Measurements from ENCODE around the gene LIMS4. TPM values are rescaled to one million over a fixed set of nuclear protein-coding genes. Genes with fewer than 3 reads are reported as not detected.
"Not testable (repeated sequence)": the region's sequence is repeated elsewhere in the genome, so short reads cannot be mapped to it uniquely, and the experiment has no call there.

LIMS4 gene
- total RNA-seq, 4 donors from 2014 or later = 2.6 to 5.6 (median 4.9) TPM

DNA sequence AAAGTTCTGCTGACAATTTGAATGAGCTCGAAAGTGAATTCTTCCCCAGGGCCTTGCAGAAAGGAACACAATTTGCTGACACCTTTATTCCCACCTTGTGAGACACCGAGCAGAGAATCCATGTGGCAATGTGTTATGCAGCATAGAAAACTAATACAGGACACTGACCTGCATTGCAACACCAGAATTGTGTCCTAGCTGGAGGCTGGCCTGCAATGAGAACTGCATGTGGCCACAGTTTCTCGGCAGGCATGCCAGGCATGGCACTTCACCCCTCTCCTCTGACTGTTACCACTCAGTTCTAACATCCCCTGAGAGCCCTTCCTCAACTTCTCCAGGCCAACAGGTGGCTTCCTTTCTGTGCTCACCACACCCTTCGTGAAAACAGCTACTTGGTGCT lies 46.9 kb downstream of the LIMS4 start:
- not testable (repeated sequence) for H3K27ac ChIP-seq, H3K36me3 ChIP-seq, H3K9me3 ChIP-seq, H3K4me1 ChIP-seq, H3K4me3 ChIP-seq, H3K27me3 ChIP-seq, ATAC-seq
- WGBS, 2 donors (ENCODE audit: low coverage in 1 of 2) = 87% methylated on average over 2 of the region's 4 CpGs; no CpG with 5 or more reads in 1 of the 2 donors

DNA sequence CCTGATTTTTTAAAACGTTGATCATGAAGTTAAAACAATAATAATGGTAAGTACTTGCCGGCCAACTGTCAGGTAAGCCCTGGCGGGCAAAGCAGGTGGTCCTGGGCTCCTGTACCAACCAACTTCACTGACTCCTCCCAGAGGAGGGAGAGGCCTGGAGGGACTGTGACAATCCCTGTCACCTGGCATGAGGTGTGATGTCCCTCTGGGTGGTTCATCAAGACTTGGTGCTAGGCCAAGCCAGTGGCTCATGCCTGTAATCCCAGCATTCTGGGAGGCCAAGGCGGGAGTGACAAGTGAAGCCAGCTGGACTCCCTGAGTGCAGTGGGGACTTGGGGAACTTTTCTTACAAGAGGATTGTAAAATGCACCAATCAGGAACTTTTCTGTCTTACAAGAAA lies 48.2 kb downstream of the LIMS4 start:
- not testable (repeated sequence) for H3K36me3 ChIP-seq, H3K27ac ChIP-seq, H3K9me3 ChIP-seq, H3K4me3 ChIP-seq, H3K27me3 ChIP-seq, H3K4me1 ChIP-seq, ATAC-seq
- no CpG with 5 or more reads among the region's 4 CpGs for WGBS, 2 donors (ENCODE audit: low coverage in 1 of 2)

DNA sequence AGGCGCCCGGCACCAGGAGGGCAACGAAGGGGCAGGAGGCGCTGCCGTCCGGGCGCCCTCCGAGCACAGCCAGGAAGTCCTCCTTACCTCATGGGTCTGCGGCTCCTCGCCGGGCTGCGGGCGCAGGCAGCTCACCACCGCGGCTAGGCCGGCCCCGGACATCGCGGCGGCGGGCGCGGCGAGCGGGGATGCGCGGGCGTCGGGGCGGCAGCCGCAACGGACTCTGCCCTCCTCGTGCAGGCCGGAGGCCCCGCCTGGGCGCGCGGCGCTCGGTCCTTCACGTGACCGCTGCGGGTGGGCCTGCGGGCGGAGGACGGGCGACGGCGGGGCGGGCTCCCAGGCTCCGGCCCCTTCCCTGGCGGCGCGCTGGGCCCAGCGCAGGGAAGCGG lies 49.0 kb downstream of the LIMS4 start:
- not testable (repeated sequence) for H3K4me1 ChIP-seq, H3K36me3 ChIP-seq, H3K9me3 ChIP-seq, H3K4me3 ChIP-seq, H3K27me3 ChIP-seq, H3K27ac ChIP-seq
- WGBS, 2 donors (ENCODE audit: low coverage in 1 of 2) = no CpG with 5 or more reads among the region's 56 CpGs
- peak; percentile 39 for ATAC-seq

DNA sequence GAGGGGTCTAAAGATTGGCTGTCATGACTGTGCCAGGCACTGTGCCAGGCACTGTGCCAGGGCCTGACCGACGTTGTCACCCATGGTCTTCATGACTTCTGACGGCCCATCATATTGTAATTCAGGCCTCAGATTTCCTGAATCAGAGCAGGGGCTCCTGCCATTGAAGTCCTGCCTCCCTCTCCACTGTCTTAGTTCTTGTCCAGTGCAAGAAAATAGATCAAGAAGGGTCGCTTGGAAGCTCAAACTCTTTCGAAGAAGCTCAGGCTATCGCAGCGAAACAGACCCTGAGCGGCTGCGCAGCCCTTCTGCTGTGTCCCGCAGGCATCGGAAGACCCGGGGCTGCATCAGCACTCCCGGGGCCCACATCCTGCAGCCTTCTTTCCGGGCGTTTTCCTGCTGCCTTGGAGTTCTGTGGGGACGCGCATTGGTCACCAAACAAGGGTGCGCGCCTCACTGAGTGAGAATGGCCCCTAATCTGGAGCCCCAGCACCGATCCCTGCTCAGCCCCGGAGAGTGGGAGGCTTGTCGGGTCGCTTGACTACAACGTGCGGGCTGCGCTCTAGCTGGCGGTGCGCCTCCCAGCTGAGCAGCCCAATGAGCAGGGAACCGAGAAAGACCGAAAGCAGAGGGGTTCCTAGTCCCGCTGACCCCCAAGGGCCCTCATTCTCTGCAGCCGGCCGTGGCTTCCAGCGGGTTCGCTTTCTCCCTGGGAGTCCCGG lies 49.6 kb downstream of the LIMS4 start:
- not testable (repeated sequence) for H3K4me1 ChIP-seq, H3K27me3 ChIP-seq, H3K36me3 ChIP-seq, H3K9me3 ChIP-seq, H3K27ac ChIP-seq, H3K4me3 ChIP-seq, ATAC-seq
- no CpG with 5 or more reads among the region's 36 CpGs for WGBS, 2 donors (ENCODE audit: low coverage in 1 of 2)

DNA sequence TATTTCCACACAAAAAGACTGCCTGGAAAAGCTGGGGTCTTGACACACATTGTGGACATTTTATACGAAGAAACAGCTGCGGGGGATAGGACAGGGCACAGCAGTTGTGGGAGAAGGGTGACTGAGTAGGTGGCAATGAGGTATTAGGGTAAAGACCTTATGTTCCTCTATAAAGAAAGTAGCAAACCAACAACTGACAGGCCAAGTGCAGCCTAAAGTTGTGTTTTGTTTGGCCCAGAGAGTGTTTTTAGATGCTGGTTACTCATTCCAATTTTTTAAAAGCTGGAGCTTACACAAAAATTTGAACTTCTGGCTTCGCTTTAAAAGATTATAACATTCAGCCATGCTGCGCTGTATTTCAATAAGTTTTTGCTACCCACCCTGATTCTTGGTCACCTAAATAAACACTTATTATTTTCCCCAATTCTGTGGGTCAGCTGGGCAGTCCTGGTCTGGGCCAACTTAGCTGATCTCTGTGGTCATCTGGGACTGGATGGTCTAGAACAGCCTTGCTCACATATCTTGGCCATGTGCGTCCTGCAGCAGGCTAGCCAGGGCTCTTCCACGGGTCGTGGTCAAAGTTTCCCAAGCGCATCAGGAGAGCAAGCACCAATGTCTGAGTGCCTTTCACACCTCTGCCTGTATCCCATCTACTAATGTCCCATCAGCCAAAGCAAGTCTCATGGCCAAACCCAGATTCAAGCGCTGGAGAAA lies 51.8 kb downstream of the LIMS4 start:
- WGBS, 2 donors (ENCODE audit: low coverage in 1 of 2) = no CpG with 5 or more reads among the region's 9 CpGs
- not testable (repeated sequence) for H3K36me3 ChIP-seq, ATAC-seq, H3K27ac ChIP-seq, H3K9me3 ChIP-seq, H3K27me3 ChIP-seq, H3K4me3 ChIP-seq, H3K4me1 ChIP-seq

DNA sequence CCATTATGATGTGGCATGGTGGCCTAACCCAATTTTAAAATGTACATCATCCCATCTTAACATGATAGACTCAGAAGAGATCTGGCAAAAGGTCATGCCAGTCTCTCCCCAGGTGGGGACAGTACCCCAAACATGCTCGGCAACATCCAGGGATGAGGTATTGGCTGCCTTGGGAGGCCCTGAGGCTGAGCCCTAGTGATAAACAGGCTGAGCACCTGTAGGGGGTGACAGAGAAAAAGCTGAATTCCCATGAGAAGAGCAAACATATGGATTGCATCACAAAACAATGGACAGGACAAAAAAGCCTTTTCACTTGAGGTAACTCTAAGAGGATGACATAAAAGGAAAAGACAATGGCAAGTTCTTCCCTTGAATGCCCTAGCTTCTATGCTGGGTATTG lies 65.5 kb downstream of the LIMS4 start:
- not testable (repeated sequence) for H3K9me3 ChIP-seq, ATAC-seq, H3K4me3 ChIP-seq, H3K27me3 ChIP-seq, H3K27ac ChIP-seq, H3K4me1 ChIP-seq, H3K36me3 ChIP-seq
- WGBS, 2 donors (ENCODE audit: low coverage in 1 of 2) = no CpG with 5 or more reads among the region's 1 CpG

DNA sequence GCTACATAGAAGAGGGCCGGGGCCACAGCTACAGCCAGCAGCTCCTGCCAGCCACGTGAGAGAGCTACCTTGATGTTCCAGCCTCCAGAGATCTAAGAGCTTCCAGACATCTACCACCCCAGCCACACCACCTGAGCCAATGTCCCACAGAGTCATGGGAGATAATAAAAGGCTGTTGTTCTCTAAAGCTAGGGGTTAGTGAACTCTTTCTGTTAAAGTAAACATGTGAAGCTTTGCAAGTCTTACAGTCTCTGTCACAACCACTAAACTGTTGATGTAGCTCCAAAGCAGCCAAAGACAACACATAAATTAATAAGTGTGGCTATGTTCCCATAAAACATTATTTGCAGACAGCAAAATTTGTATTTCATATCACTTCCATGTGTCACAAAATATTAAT lies 67.6 kb downstream of the LIMS4 start:
- not testable (repeated sequence) for H3K4me1 ChIP-seq, H3K4me3 ChIP-seq, H3K27ac ChIP-seq, H3K9me3 ChIP-seq, H3K36me3 ChIP-seq, H3K27me3 ChIP-seq, ATAC-seq
- no CpG with 5 or more reads among the region's 2 CpGs for WGBS, 2 donors (ENCODE audit: low coverage in 1 of 2)

DNA sequence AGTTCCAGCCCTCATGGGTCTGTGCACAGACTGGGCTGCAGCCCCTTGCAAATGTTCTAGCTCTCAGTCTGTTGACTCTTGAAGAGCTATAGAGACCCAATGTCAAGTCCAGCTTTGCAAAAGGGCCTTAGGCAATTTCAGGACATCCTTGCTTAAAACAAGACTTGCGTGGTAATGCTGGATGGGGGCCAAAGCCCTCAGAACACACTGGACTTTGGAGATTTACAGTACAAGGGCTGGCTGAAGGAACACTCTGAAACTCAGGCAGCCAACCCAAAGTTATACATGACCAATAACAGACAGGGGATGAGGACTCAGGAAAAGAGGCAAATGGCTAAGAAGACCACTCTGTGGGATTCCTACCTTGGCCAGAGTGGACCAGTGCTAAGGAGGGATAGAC lies 68.4 kb downstream of the LIMS4 start:
- ATAC-seq, H3K9me3 ChIP-seq: not testable (repeated sequence)
- WGBS, 2 donors (ENCODE audit: low coverage in 1 of 2) = no CpG with 5 or more reads among the region's 1 CpG

DNA sequence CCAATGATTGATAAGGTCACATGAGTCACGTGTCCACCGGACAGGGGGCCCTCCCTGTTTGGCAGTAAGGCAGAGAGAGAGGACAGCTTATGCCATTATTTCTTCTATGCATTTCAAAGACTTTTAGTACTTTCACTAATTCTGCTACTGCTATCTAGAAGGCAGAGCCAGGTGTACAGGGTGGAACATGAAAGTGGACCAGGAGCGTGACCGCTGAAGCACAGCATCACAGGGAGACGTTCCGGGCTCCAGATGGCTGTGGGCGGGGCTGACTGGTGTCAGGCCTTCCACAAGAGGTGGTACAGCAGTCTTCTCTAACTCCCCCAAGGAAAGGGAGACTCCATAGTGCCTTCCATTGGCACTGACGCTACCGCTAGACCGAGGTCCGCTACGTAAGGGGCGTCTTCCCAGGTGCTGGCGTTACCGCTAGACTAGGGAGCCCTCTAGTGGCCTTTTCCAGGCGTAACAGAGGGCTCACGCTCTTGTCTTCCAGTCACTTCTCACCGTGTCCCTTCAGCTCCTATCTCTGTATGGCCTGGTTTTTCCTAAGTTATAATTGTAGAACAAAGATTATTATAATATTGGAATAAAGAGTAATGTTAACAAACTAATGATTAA lies 71.5 kb downstream of the LIMS4 start:
- WGBS, 2 donors (ENCODE audit: low coverage in 1 of 2) = 0% methylated on average over 1 of the region's 18 CpGs; no CpG with 5 or more reads in 1 of the 2 donors
- peak; percentile 65 for ATAC-seq
- H3K36me3 ChIP-seq, H3K9me3 ChIP-seq, H3K27ac ChIP-seq, H3K4me3 ChIP-seq, H3K4me1 ChIP-seq, H3K27me3 ChIP-seq: not testable (repeated sequence)

More for the DNA sequence above, 68.4 kb downstream of the LIMS4 start:
- H3K4me1 ChIP-seq, H3K36me3 ChIP-seq, H3K4me3 ChIP-seq, H3K27ac ChIP-seq, H3K27me3 ChIP-seq: not testable (repeated sequence)

DNA sequence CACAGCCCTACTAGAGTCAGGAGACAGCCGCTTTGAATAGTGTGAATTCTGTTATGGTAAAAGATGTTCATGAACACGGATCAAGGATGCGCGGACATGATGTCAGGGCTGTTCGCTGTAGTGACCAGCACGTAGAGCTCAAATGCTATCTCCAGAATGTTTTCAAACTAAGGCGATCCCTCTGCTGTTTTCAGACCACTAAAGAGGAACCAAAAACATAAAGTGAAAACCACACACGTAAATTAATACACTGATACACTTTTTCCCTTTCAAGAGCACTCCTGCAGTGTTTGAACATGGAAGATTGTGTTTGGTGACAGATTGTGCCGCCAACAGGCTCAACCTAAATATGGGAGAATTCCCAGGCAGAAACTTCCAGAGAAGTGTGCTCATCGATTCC lies 73.2 kb downstream of the LIMS4 start:
- not testable (repeated sequence) for H3K36me3 ChIP-seq, ATAC-seq, H3K27me3 ChIP-seq, H3K9me3 ChIP-seq, H3K27ac ChIP-seq, H3K4me1 ChIP-seq, H3K4me3 ChIP-seq
- WGBS, 2 donors (ENCODE audit: low coverage in 1 of 2) = no CpG with 5 or more reads among the region's 10 CpGs

DNA sequence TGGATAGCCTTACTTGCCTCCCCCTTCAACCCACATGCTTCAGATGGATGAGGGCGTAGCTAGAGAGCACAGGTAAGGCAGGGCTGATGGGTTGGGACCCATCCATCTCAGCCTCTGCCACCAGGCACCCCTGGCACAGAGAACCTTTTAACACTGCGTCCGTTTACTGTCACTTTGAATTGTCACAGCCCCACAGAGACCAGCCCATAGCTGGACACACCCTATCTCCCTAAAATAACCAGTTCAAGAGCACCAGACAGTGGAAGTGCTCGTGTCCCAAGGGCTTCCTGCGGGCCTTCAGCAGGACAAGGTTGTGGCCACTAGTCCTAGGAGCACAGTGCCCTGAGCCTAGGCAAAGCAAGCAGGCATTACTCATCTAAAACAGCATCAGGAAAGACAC lies 76.6 kb downstream of the LIMS4 start:
- WGBS, 2 donors (ENCODE audit: low coverage in 1 of 2) = no CpG with 5 or more reads among the region's 5 CpGs
- not testable (repeated sequence) for H3K27me3 ChIP-seq, H3K9me3 ChIP-seq, H3K36me3 ChIP-seq, H3K4me3 ChIP-seq, H3K27ac ChIP-seq, ATAC-seq, H3K4me1 ChIP-seq

Measured in gastroesophageal sphincter (tissue), 4 donors.